Astrocyte (in vitro differentiated cells and primary cell): Measurements from ENCODE around the gene PDE6B. TPM values are rescaled to one million over a fixed set of nuclear protein-coding genes. Genes with fewer than 3 reads are reported as not detected.

Experiments
- DNase-seq: peaks from one replicate; pipeline ENCODE4 v3.0.0-alpha.2; 2010; ENCODE audit warnings: low read depth
- FAIRE-seq: peaks from 2 replicates; lab custom pipeline; 2011; peaks lifted over from hg19 to GRCh38; lab: Jason Lieb, UNC
- H2AFZ ChIP-seq: 2 replicates; pipeline ENCODE4 v1.6.0; 2012; ENCODE audit warnings: low read depth, low read length, inconsistent platforms
- H3K27ac ChIP-seq: 2 replicates; pipeline ENCODE4 v1.5.1; 2011; ENCODE audit warnings: low read depth, low read length, inconsistent platforms
- H3K27me3 ChIP-seq: 2 replicates; pipeline ENCODE4 v1.6.0; 2011; ENCODE audit warnings: low read length, inconsistent platforms; ENCODE audit not compliant: insufficient read depth
- H3K36me3 ChIP-seq: 2 replicates; pipeline ENCODE4 v1.5.1; 2011; ENCODE audit warnings: low read length, inconsistent platforms; ENCODE audit not compliant: insufficient read depth
- H3K4me1 ChIP-seq: 2 replicates; pipeline ENCODE4 v1.5.1; 2011; ENCODE audit warnings: low read length, inconsistent platforms; ENCODE audit not compliant: insufficient read depth
- H3K4me2 ChIP-seq: 2 replicates; pipeline ENCODE4 v1.6.0; 2012; ENCODE audit warnings: low read length, inconsistent platforms
- H3K4me3 ChIP-seq: 2 replicates; pipeline ENCODE4 v1.5.1; 2011; ENCODE audit warnings: low read depth, mild to moderate bottlenecking, low read length, inconsistent platforms; ENCODE audit not compliant: insufficient read depth
- H3K79me2 ChIP-seq: 2 replicates; pipeline ENCODE4 v1.6.0; 2012; ENCODE audit warnings: mild to moderate bottlenecking, low read length, inconsistent platforms; ENCODE audit not compliant: insufficient read depth
- H3K9ac ChIP-seq: 2 replicates; pipeline ENCODE4 v1.6.0; 2012; ENCODE audit warnings: mild to moderate bottlenecking, low read length, inconsistent platforms
- H3K9me3 ChIP-seq: 2 replicates; pipeline ENCODE4 v1.5.1; 2012; ENCODE audit warnings: low read depth, mild to moderate bottlenecking, low read length, inconsistent platforms; ENCODE audit not compliant: insufficient read depth
- H4K20me1 ChIP-seq: 2 replicates; pipeline ENCODE4 v1.6.0; 2012; ENCODE audit warnings: low read length, inconsistent platforms; ENCODE audit not compliant: insufficient read depth
- H3K27ac Mint-ChIP-seq: one replicate; pipeline ENCODE4 v1.8.0; 2021; ENCODE audit warnings: mild to moderate bottlenecking, mixed read lengths; ENCODE audit not compliant: unreplicated experiment
- H3K27me3 Mint-ChIP-seq: one replicate; pipeline ENCODE4 v1.8.0; 2021; ENCODE audit warnings: low read depth, mixed read lengths; ENCODE audit not compliant: unreplicated experiment
- H3K36me3 Mint-ChIP-seq: one replicate; pipeline ENCODE4 v1.8.0; 2021; ENCODE audit warnings: low read depth, mixed read lengths; ENCODE audit not compliant: unreplicated experiment
- H3K4me1 Mint-ChIP-seq: one replicate; pipeline ENCODE4 v1.8.0; 2021; ENCODE audit warnings: low read depth, mixed read lengths; ENCODE audit not compliant: unreplicated experiment
- H3K4me3 Mint-ChIP-seq: one replicate; pipeline ENCODE4 v1.8.0; 2021; ENCODE audit warnings: mild to moderate bottlenecking, moderate library complexity, mixed read lengths; ENCODE audit not compliant: unreplicated experiment
- H3K9me3 Mint-ChIP-seq: one replicate; pipeline ENCODE4 v1.8.0; 2021; ENCODE audit warnings: mild to moderate bottlenecking, mixed read lengths; ENCODE audit not compliant: unreplicated experiment
- CTCF ChIP-seq: IDR thresholded peaks from 2 replicates; pipeline ENCODE4 v1.5.1; 2011; ENCODE audit warnings: low read depth, mild to moderate bottlenecking, inconsistent platforms, low read length, moderate library complexity; ENCODE audit not compliant: insufficient read depth
- EZH2 ChIP-seq: IDR thresholded peaks from 2 replicates; pipeline ENCODE4 v1.6.1; 2012; ENCODE audit warnings: mild to moderate bottlenecking, low read length, inconsistent platforms; ENCODE audit not compliant: insufficient read depth
- total RNA-seq: library from RNA; stranded (reverse); gene quantifications from 2 replicates; pipeline ENCODE4 v1.2.1, GENCODE V29; 2021

Gene PDE6B
- total RNA-seq, 1 donor from 2014 or later, result 2.8 TPM

GRCh38 chr4:581181-581580, 44.2 kb upstream of the PDE6B start:
- Histone ChIP-seq H3K36me3 (no peaks in the 10 kb centered on the region), H3K9ac (no peak overlapping the region), H3K9me3 (no peaks in the 10 kb centered on the region), H3K4me1 (peaks cover 2% of the 10 kb centered on the region), H3K27me3 (peaks cover 30% of the 10 kb centered on the region), H3K4me3 (no peak overlapping the region), H4K20me1 (no peaks in the 10 kb centered on the region), H2AFZ (no peak overlapping the region), H3K27ac (no peak overlapping the region), H3K79me2 (no peaks in the 10 kb centered on the region), H3K4me2 (no peak overlapping the region)
- DNase-seq, result no peak
- peaks cover 5% of the 10 kb centered on the region for H3K9me3 Mint-ChIP-seq
- H3K4me3 Mint-ChIP-seq, result no peak overlapping the region
- H3K36me3 Mint-ChIP-seq, result no peaks in the 10 kb centered on the region
- H3K4me1 Mint-ChIP-seq, result peaks cover 15% of the 10 kb centered on the region
- no peak overlapping the region for H3K27ac Mint-ChIP-seq
- TF ChIP-seq CTCF (no peak), EZH2 (no peak)
- H3K27me3 Mint-ChIP-seq, result peaks cover 21% of the 10 kb centered on the region
- FAIRE-seq, result no peak

- Histone ChIP-seq H3K9ac (no peak overlapping the region), H3K27ac (no peak overlapping the region), H3K36me3 (no peaks in the 10 kb centered on the region), H3K4me3 (no peak overlapping the region), H4K20me1 (no peaks in the 10 kb centered on the region), H3K27me3 (peaks cover 30% of the 10 kb centered on the region), H3K79me2 (no peaks in the 10 kb centered on the region), H3K9me3 (no peaks in the 10 kb centered on the region), H3K4me1 (peaks cover 2% of the 10 kb centered on the region), H3K4me2 (no peak overlapping the region), H2AFZ (no peak overlapping the region)
- no peak overlapping the region for H3K4me3 Mint-ChIP-seq
- DNase-seq (no peak), FAIRE-seq (no peak)
- peaks cover 15% of the 10 kb centered on the region for H3K4me1 Mint-ChIP-seq
- peaks cover 21% of the 10 kb centered on the region for H3K27me3 Mint-ChIP-seq
- no peak for TF ChIP-seq EZH2
- H3K36me3 Mint-ChIP-seq, result no peaks in the 10 kb centered on the region
- H3K27ac Mint-ChIP-seq, result no peak overlapping the region
- H3K9me3 Mint-ChIP-seq, result peaks cover 5% of the 10 kb centered on the region
These were observed 43.5 kb upstream of the PDE6B start for GRCh38 chr4:581753-582361.

GRCh38 chr4:583820-584219, 41.6 kb upstream of the PDE6B start:
- no peak overlapping the region for H3K27ac Mint-ChIP-seq
- peaks cover 8% of the 10 kb centered on the region for H3K4me1 Mint-ChIP-seq
- TF ChIP-seq EZH2 (no peak), CTCF (no peak)
- H2AFZ ChIP-seq, result no peak overlapping the region
- H3K4me3 ChIP-seq, result no peak overlapping the region
- no peaks in the 10 kb centered on the region for H3K9me3 ChIP-seq
- peaks cover 18% of the 10 kb centered on the region for H3K27me3 Mint-ChIP-seq
- no peaks in the 10 kb centered on the region for H3K79me2 ChIP-seq
- H3K36me3 Mint-ChIP-seq, result peaks cover 3% of the 10 kb centered on the region
- H3K9ac ChIP-seq, result no peak overlapping the region
- H3K9me3 Mint-ChIP-seq, result peaks cover 5% of the 10 kb centered on the region
- no peak overlapping the region for H3K4me2 ChIP-seq
- DNase-seq, result no peak
- peaks cover 18% of the 10 kb centered on the region for H3K27me3 ChIP-seq
- no peaks in the 10 kb centered on the region for H3K36me3 ChIP-seq
- no peak overlapping the region for H3K27ac ChIP-seq
- H4K20me1 ChIP-seq, result no peaks in the 10 kb centered on the region
- no peaks in the 10 kb centered on the region for H3K4me1 ChIP-seq
- no peak overlapping the region for H3K4me3 Mint-ChIP-seq
- FAIRE-seq, result no peak
